HepG2 (cell line): ENCODE data around the gene SYPL2. TPM values are rescaled to one million over a fixed set of nuclear protein-coding genes. Genes with fewer than 3 reads are reported as not detected.

Source experiments
- ATAC-seq: fragments of 200-7000 bp; cut with Tn5 transposase; 3 replicates; pipeline ENCODE4 v1.9.1; 2020; ENCODE audit warnings: mild to moderate bottlenecking, moderate library complexity
- BruUV-seq: library from RNA; stranded (reverse); fragments of 400-500 nt; replicated peaks from 2 replicates; lab custom pipeline; 2021; lab: Mats Ljungman, UMichigan
- CTCF ChIA-PET: fragments of 300-600 bp; formaldehyde crosslinking; extraction: SDS; loops from one replicate; lab custom pipeline; 2021; ENCODE audit warnings: low total read pairs, inconsistent platforms, low intra/inter-chr PET ratio; lab: Yijun Ruan, JAX
- POLR2A ChIA-PET: fragments of 350-600 bp; sonication (Branson Sonifier 250); formaldehyde crosslinking; loops from one replicate; lab custom pipeline; 2020; ENCODE audit warnings: antibody characterized with exemption, inconsistent platforms; lab: Yijun Ruan, JAX
- DNase-seq: peaks from one replicate; pipeline ENCODE4 v3.0.0-alpha.2; 2015; ENCODE audit warnings: low spot score
- FAIRE-seq: peaks from 3 replicates; lab custom pipeline; 2011; peaks lifted over from hg19 to GRCh38; lab: Jason Lieb, UNC
- H2AFZ ChIP-seq: one replicate; pipeline ENCODE4 v1.6.1; 2011; ENCODE audit warnings: low read length, inconsistent platforms
- H3K27ac ChIP-seq: fragments of 300-600 bp; 3 replicates; pipeline ENCODE4 v1.8.0; 2011; ENCODE audit warnings: mixed run types, mild to moderate bottlenecking, mixed read lengths, low read length, inconsistent platforms; ENCODE audit not compliant: insufficient read depth; ENCODE audit errors: extremely low read length
- H3K27me3 ChIP-seq, 2 experiments: fragments of 200-600 bp in 1 of 2; 2 replicates in 1 of 2; 3 replicates in 1 of 2; pipeline versions ENCODE4 v1.6.0 to v1.8.0; 2011; ENCODE audit warnings: low read length in 2 of 2, mild to moderate bottlenecking in 2 of 2, moderate library complexity in 2 of 2, inconsistent platforms in 1 of 2; ENCODE audit not compliant: insufficient read depth in 2 of 2, control insufficient read depth in 1 of 2
- H3K36me3 ChIP-seq, 2 experiments: fragments of 200-600 bp in 1 of 2; replicated peaks in 1 of 2; 2 replicates in 1 of 2; 3 replicates in 1 of 2; pipeline versions ENCODE4 v1.5.1 to v1.8.0; 2011; ENCODE audit warnings: low read length in 2 of 2, inconsistent platforms in 1 of 2; ENCODE audit not compliant: insufficient read depth in 2 of 2, control insufficient read depth in 1 of 2
- H3K4me1 ChIP-seq: 2 replicates; pipeline ENCODE4 v1.5.1; 2012; ENCODE audit warnings: low read length, inconsistent platforms; ENCODE audit not compliant: insufficient read depth
- H3K4me2 ChIP-seq: 2 replicates; pipeline ENCODE4 v1.6.0; 2011; ENCODE audit warnings: low read depth, low read length, inconsistent platforms
- H3K4me3 ChIP-seq, 3 experiments: fragments of 200-600 bp in 1 of 3; sonication (generic), shearing (Covaris generic) in 1 of 3; replicated peaks in 1 of 3; 2 replicates each; pipeline ENCODE4 v1.5.1; 2011 to 2016; ENCODE audit warnings: low read length in 3 of 3, inconsistent platforms in 2 of 3, low read depth in 2 of 3, mild to moderate bottlenecking in 2 of 3, control low read depth in 1 of 3, mixed read lengths in 1 of 3; ENCODE audit not compliant: insufficient read depth in 1 of 3
- H3K79me2 ChIP-seq: one replicate; pipeline ENCODE4 v1.6.1; 2011; ENCODE audit warnings: low read length, inconsistent platforms; ENCODE audit not compliant: insufficient read depth
- H3K9ac ChIP-seq: 2 replicates; pipeline ENCODE4 v1.6.0; 2011; ENCODE audit warnings: mild to moderate bottlenecking, low read depth, low read length, inconsistent platforms; ENCODE audit not compliant: insufficient read depth
- H3K9me3 ChIP-seq: 2 replicates; pipeline ENCODE4 v1.5.1; 2012; ENCODE audit warnings: mild to moderate bottlenecking, low read length
- H4K20me1 ChIP-seq: 2 replicates; pipeline ENCODE4 v1.6.0; 2011; ENCODE audit warnings: inconsistent platforms, mild to moderate bottlenecking, low read length, moderate library complexity; ENCODE audit not compliant: insufficient read depth
- ADNP ChIP-seq: sonication (generic); formaldehyde crosslinking; IDR thresholded peaks from 2 replicates; pipeline ENCODE4 v1.4.0; 2020; ENCODE audit warnings: missing genetic modification reagents
- CCDC6 ChIP-seq: sonication (generic); formaldehyde crosslinking; IDR thresholded peaks from 2 replicates; pipeline ENCODE4 v1.8.1; 2022; ENCODE audit warnings: mild to moderate bottlenecking, missing genetic modification reagents, moderate library complexity
- CREBL2 ChIP-seq: sonication (generic); formaldehyde crosslinking; IDR thresholded peaks from 2 replicates; pipeline ENCODE4 v1.8.1; 2023; ENCODE audit warnings: missing genetic modification reagents, mild to moderate bottlenecking, borderline replicate concordance
- DNMT3B ChIP-seq: conservative IDR thresholded peaks from 2 replicates; pipeline ENCODE4 v1.6.1; 2016; ENCODE audit warnings: missing biosample characterization, control low read depth
- FOXP1 ChIP-seq, 2 experiments: fragments of 450-650 bp in 1 of 2; IDR thresholded peaks; 2 replicates each; pipeline ENCODE4 v1.6.1; 2017 to 2018; ENCODE audit warnings: antibody characterized with exemption in 1 of 2
- HMG20B ChIP-seq: conservative IDR thresholded peaks from 2 replicates; pipeline ENCODE4 v1.6.1; 2016; ENCODE audit warnings: missing genetic modification reagents, missing compliant biosample characterization
- HNF4A ChIP-seq: sonication (generic); formaldehyde crosslinking; IDR thresholded peaks from 2 replicates; pipeline ENCODE4 v1.4.0; 2020; ENCODE audit warnings: missing genetic modification reagents
- ISL2 ChIP-seq: sonication (generic); formaldehyde crosslinking; IDR thresholded peaks from 2 replicates; pipeline ENCODE4 v1.5.0; 2020; ENCODE audit warnings: missing genetic modification reagents
- JUNB ChIP-seq: sonication (generic); formaldehyde crosslinking; IDR thresholded peaks from 2 replicates; pipeline ENCODE4 v1.8.0; 2022; ENCODE audit warnings: missing genetic modification reagents, mild to moderate bottlenecking, borderline replicate concordance
- NFE2L2 ChIP-seq: fragments of 150-350 bp; IDR thresholded peaks from 2 replicates; pipeline ENCODE4 v1.6.1; 2014; ENCODE audit warnings: low read length
- PAF1 ChIP-seq: IDR thresholded peaks from 2 replicates; pipeline ENCODE4 v1.6.1; 2016; ENCODE audit warnings: missing genetic modification reagents, missing compliant biosample characterization
- PHB2 ChIP-seq: fragments of 450-650 bp; IDR thresholded peaks from 2 replicates; pipeline ENCODE4 v1.6.1; 2018; ENCODE audit not compliant: partially characterized antibody
- PHF20 ChIP-seq: sonication (generic); formaldehyde crosslinking; IDR thresholded peaks from 2 replicates; pipeline ENCODE4 v1.5.0; 2020; ENCODE audit warnings: mild to moderate bottlenecking, missing genetic modification reagents
- ZFP36L2 ChIP-seq: sonication (generic); formaldehyde crosslinking; IDR thresholded peaks from 2 replicates; pipeline ENCODE4 v1.4.0; 2020; ENCODE audit warnings: missing genetic modification reagents
- ZNF160 ChIP-seq: sonication (generic); formaldehyde crosslinking; IDR thresholded peaks from 2 replicates; pipeline ENCODE4 v1.8.0; 2022; ENCODE audit warnings: mild to moderate bottlenecking, inconsistent platforms, missing genetic modification reagents
- ZNF263 ChIP-seq: sonication (generic); formaldehyde crosslinking; IDR thresholded peaks from 2 replicates; pipeline ENCODE4 v1.4.0; 2020; ENCODE audit warnings: missing genetic modification reagents
- ZNF30 ChIP-seq: sonication (generic); formaldehyde crosslinking; IDR thresholded peaks from 2 replicates; pipeline ENCODE4 v1.5.0; 2020; ENCODE audit warnings: mild to moderate bottlenecking, missing genetic modification reagents
- ZNF552 ChIP-seq: sonication (generic); formaldehyde crosslinking; IDR thresholded peaks from 2 replicates; pipeline ENCODE4 v1.9.0; 2022; ENCODE audit warnings: missing genetic modification reagents, mild to moderate bottlenecking, borderline replicate concordance
- ZNF850 ChIP-seq: sonication (generic); formaldehyde crosslinking; conservative IDR thresholded peaks from 2 replicates; pipeline ENCODE4 v1.9.0; 2021; ENCODE audit warnings: mild to moderate bottlenecking, missing genetic modification reagents
- WGBS: methylation state at CpG from one replicate; pipeline ENCODE4 v1.1.6; 2017; ENCODE audit warnings: low lambda C conversion rate; 5-methylcytosine and 5-hydroxymethylcytosine counted together
- in situ Hi-C: cut with HindIII; loops from 2 replicates; pipeline ENCODE4 v1.10.0; 2017; ENCODE audit warnings: low pct_unique_long_range_greater_than_20kb; ENCODE audit not compliant: extremely low pct_ligation_motif_present
- intact Hi-C: fragments of 100-400 bp; cut with micrococcal nuclease; formaldehyde crosslinking; loops from one replicate; pipeline ENCODE4 v1.10.0; 2022; ENCODE audit not compliant: unreplicated experiment
- polyA plus RNA-seq, 8 experiments: library from polyadenylated mRNA; depleted of rRNA in 3 of 8; stranded (reverse) in 7 of 8; unstranded in 1 of 8; fragments of >200 nt; fragmentation: Illumina TruSeq in 4 of 8; extraction: Trizol in 4 of 8; gene quantifications; 2 replicates each; pipeline versions ENCODE4 v1.2.1 to v1.2.3, GENCODE V29; 2011 to 2016; ENCODE audit warnings: low read depth in 4 of 8, missing spikeins in 1 of 8, mixed read lengths in 1 of 8; ENCODE audit not compliant: insufficient read depth in 1 of 8
- total RNA-seq, 5 experiments: library from RNA; depleted of rRNA; stranded (reverse); fragments of >200 nt; fragmentation: Illumina TruSeq; extraction: Trizol; gene quantifications; 2 replicates each; pipeline ENCODE4 v1.2.3, GENCODE V29; 2016; ENCODE audit warnings: low read depth in 1 of 5
- TF ChIP-seq, protein P1 (sequence below): sonication (generic); formaldehyde crosslinking; IDR thresholded peaks from 2 replicates; pipeline ENCODE4 v1.4.0; 2020; ENCODE audit warnings: low read depth, mild to moderate bottlenecking, missing genetic modification reagents
- TF ChIP-seq, protein P2 (sequence below): sonication (generic); formaldehyde crosslinking; IDR thresholded peaks from 2 replicates; pipeline ENCODE4 v1.5.0; 2020; ENCODE audit warnings: missing genetic modification reagents
- TF ChIP-seq, protein P3 (sequence below): sonication (generic); formaldehyde crosslinking; IDR thresholded peaks from 2 replicates; pipeline ENCODE4 v1.4.0; 2020; ENCODE audit warnings: missing genetic modification reagents, low read depth, mild to moderate bottlenecking, borderline replicate concordance
- TF ChIP-seq, protein P4 (sequence below): sonication (generic); formaldehyde crosslinking; IDR thresholded peaks from 2 replicates; pipeline ENCODE4 v1.8.0; 2022; ENCODE audit warnings: mild to moderate bottlenecking, missing genetic modification reagents

Gene SYPL2
- total and polyA plus RNA-seq, 2 of the 13 experiments (the other 11 are each of a cell fraction or from before 2014, with no cell fraction given): 0.17 to 0.24 TPM

DNA sequence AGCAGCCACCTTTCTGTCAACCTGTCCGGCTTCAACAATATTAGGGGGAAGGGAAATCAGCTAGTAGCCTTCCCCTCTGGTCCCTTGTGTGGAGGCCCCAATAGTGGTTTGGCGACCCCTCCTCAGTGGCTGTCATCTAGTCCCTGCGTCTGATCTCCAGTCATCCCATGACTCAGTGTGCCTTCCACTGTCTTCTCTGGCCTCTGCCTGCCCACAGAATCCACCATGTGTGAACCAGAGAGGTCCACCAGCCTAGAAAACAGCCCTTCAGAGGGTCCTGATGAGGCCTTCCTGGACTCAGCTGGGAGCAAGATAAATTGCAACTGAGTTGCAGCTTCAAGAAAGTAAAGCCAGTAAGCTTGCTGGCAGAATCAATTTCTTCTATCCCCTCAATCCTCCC is 13.6 kb downstream of the SYPL2 start (continued):
- TF ChIP-seq NFE2L2 (no peak), JUNB (no peak), HMG20B (no peak), DNMT3B (CRISPR knock-in tag) (no peak), ZNF160 (CRISPR knock-in tag) (no peak), ZFP36L2 (CRISPR knock-in tag) (no peak), HNF4A (CRISPR knock-in tag) (no peak), CREBL2 (CRISPR knock-in tag) (no peak), PAF1 (CRISPR knock-in tag) (no peak), PHB2 (no peak), ZNF263 (CRISPR knock-in tag) (no peak)
- TF ChIP-seq, protein P1, sequence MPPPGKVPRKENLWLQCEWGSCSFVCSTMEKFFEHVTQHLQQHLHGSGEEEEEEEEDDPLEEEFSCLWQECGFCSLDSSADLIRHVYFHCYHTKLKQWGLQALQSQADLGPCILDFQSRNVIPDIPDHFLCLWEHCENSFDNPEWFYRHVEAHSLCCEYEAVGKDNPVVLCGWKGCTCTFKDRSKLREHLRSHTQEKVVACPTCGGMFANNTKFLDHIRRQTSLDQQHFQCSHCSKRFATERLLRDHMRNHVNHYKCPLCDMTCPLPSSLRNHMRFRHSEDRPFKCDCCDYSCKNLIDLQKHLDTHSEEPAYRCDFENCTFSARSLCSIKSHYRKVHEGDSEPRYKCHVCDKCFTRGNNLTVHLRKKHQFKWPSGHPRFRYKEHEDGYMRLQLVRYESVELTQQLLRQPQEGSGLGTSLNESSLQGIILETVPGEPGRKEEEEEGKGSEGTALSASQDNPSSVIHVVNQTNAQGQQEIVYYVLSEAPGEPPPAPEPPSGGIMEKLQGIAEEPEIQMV (CRISPR knock-in tag): no peak

DNA sequence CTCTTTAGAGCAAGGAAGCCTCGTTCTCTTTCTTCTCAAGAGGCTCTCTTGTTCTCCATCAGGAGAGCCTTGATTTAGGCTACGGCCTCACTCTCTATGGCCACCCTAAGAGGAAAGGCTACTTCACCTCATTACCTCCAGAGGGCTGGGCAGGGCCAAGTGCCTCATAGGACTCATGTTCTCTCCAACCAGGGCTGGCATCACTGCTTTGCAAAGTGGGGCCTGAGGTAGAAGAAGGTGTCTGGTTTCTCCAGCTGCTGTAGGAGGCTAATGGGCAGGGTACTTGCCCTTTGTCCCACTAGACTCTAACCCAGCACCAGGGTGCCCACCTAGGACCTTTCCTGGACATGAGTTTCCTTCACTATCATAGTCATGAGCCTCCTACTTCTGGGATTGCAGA is 15.3 kb downstream of the SYPL2 start:
- no TSS peak for BruUV-seq
- Histone ChIP-seq H3K9ac (no peak overlapping the region), H3K27ac (no peak overlapping the region), H3K36me3 (no peaks in the 10 kb centered on the region), H3K9me3 (no peaks in the 10 kb centered on the region), H3K4me1 (peaks cover 19% of the 10 kb centered on the region), H3K27me3 (peaks cover 1 to 21% of the 10 kb centered on the region in 2 experiments; a peak in 4 of 5 replicates), H3K4me3 (no peak overlapping the region), H4K20me1 (no peaks in the 10 kb centered on the region), H3K79me2 (no peaks in the 10 kb centered on the region), H2AFZ (no peak overlapping the region), H3K4me2 (no peak overlapping the region)
- 17% methylated on average over 2 of the region's 2 CpGs for WGBS
- no peak for FAIRE-seq
- no peak for DNase-seq
- ChIA-PET POLR2A (no interaction called here), CTCF (no interaction called here)
- in situ Hi-C loops: loop anchor here (5.0 kb wide), 1 partner anchor 54 kb away; the partner anchor contains the start of gene PSMA5
- no peak for ATAC-seq
- intact Hi-C loops: no loop called here
- TF ChIP-seq, protein P2, sequence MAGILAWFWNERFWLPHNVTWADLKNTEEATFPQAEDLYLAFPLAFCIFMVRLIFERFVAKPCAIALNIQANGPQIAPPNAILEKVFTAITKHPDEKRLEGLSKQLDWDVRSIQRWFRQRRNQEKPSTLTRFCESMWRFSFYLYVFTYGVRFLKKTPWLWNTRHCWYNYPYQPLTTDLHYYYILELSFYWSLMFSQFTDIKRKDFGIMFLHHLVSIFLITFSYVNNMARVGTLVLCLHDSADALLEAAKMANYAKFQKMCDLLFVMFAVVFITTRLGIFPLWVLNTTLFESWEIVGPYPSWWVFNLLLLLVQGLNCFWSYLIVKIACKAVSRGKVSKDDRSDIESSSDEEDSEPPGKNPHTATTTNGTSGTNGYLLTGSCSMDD (CRISPR knock-in tag): no peak
- TF ChIP-seq, protein P3, sequence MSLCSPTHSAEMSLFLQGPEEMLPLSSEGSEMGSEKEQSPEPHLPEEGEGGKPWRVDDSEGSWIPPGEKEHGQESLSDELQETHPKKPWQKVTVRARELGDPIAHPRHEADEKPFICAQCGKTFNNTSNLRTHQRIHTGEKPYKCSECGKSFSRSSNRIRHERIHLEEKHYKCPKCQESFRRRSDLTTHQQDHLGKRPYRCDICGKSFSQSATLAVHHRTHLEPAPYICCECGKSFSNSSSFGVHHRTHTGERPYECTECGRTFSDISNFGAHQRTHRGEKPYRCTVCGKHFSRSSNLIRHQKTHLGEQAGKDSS (CRISPR knock-in tag): no peak
- TF ChIP-seq, protein P4, sequence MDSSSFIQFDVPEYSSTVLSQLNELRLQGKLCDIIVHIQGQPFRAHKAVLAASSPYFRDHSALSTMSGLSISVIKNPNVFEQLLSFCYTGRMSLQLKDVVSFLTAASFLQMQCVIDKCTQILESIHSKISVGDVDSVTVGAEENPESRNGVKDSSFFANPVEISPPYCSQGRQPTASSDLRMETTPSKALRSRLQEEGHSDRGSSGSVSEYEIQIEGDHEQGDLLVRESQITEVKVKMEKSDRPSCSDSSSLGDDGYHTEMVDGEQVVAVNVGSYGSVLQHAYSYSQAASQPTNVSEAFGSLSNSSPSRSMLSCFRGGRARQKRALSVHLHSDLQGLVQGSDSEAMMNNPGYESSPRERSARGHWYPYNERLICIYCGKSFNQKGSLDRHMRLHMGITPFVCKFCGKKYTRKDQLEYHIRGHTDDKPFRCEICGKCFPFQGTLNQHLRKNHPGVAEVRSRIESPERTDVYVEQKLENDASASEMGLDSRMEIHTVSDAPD (CRISPR knock-in tag): no peak
- TF ChIP-seq ZNF30 (no peak), ADNP (CRISPR knock-in tag) (no peak), ZNF850 (CRISPR knock-in tag) (no peak), ZNF552 (CRISPR knock-in tag) (no peak), PHF20 (CRISPR knock-in tag) (no peak), FOXP1 (IDR thresholded peaks at IDR 0.05) (no peak), FOXP1 (CRISPR knock-in tag; IDR thresholded peaks at IDR 0.05) (no peak), CCDC6 (no peak), ISL2 (CRISPR knock-in tag) (no peak)
